GM04504 (cell line): Measurements from ENCODE around the gene GPRC6A.

ENCODE experiments used
- DNase-seq: peaks from one replicate; pipeline ENCODE4 v3.0.0-alpha.2; 2012; ENCODE audit warnings: low read depth

The GPRC6A gene

DNA sequence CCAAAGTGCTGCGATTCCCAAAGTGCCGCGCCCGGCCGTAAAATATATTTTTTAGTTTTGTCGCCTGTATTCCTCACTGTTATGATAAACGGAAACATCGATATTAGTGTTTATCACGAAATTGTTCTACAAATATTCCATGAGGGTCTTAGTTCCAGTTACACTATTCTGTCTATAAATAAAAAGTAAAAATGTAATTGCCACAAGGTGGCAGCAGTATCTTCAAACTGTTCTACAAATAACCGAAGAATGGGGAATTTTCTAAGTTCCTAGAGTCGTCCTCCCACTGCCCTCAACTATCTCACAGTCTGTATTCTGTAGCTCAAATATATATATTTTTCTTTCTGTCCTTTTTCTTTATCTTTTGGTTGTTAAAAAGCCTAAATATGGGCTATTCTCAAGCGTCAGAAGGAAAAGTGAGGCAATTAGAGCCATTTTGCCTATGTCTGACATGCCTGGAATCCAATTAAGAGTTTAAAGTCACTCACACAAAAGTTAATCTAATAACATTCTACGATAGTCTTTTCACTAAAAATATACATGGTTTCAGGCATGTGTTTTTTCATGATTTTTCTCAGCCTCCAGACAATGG lies 49.2 kb downstream of the GPRC6A start:
- no peak for DNase-seq

DNA sequence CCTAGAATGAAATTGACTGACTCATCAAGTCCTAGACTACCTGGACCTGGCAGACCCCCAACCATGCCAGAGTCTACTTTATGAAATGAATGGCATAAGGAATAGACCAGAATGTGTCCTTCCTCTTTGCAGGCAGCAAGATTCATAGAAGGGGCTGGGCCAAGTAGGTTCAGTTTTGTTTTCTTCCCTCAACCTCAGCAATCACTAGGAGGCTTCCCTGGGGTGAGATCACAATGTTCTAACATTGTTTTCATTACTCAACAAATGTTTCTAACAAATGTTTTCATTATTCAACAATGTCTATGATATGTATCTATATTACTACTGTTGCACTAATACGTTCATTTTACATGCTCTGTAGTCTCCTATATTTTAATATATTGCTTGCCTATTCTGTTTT lies 55.0 kb downstream of the GPRC6A start:
- no peak for DNase-seq

DNA sequence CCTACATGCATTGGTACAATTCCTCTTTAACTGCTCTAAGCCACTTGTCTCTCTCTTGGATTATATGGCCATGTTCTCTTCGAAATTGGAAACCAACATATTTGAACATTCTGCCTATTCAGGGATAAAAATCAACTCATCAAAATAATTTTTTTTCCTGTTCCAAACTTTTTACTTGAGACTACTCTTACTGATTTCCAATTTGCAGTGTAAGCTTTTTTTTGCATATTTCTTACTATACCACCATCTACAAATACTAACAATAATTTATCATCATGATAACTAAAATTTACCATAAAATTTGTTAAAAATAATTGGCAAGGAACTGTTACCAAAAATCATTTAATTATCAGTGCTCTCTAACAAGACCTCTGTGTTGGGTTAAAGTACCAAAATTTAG lies 56.4 kb downstream of the GPRC6A start:
- DNase-seq: no peak

DNA sequence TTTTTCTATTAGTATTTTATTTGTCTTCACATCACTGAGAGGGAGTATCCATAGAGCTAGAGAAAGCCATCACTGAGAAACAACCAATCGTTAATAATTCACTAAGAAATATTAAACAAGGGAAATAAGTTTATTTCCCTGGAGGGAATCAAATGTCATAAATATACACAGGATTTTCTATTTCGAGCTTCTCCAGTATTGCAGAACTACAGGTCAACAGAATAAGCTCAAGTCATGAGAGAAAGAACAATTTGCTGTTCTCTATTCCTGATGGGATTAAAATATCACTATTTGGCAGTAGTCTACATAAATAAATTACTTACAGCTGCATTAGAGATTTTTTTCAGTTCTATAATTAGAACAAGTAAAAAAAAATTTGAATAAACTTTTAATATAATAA lies 61.2 kb downstream of the GPRC6A start:
- DNase-seq: no peak

DNA sequence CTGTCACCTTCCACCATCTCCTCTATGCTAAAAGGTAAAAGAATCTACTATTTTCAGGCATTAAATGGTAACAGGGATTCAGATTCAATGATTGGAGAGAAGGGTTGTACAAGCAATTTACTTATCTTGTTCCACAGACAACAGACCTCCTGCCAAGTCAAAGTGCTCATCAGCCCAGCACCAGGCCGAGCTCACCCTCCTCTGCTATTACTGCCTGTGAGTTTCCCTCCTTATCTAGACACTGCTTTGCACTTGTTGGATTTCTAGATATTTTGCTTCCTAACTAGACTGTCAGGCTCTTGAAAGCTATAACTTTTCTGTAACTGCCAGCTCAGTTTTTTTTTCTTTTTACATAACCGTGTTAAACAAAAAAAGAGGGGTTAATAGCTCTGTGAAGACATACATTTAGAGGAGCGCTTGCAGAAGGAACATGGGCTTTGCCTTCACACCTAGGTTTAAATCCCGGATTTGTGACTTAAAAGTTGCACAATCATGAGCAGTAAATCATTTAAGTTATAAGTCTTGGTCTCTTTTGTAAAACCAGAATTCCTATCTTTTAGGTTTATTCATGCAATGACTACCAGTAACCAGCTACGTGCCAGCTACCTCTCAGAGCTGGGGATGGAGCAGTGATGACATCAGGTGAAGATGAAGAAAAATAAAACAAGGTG lies 62.2 kb downstream of the GPRC6A start:
- DNase-seq: no peak

DNA sequence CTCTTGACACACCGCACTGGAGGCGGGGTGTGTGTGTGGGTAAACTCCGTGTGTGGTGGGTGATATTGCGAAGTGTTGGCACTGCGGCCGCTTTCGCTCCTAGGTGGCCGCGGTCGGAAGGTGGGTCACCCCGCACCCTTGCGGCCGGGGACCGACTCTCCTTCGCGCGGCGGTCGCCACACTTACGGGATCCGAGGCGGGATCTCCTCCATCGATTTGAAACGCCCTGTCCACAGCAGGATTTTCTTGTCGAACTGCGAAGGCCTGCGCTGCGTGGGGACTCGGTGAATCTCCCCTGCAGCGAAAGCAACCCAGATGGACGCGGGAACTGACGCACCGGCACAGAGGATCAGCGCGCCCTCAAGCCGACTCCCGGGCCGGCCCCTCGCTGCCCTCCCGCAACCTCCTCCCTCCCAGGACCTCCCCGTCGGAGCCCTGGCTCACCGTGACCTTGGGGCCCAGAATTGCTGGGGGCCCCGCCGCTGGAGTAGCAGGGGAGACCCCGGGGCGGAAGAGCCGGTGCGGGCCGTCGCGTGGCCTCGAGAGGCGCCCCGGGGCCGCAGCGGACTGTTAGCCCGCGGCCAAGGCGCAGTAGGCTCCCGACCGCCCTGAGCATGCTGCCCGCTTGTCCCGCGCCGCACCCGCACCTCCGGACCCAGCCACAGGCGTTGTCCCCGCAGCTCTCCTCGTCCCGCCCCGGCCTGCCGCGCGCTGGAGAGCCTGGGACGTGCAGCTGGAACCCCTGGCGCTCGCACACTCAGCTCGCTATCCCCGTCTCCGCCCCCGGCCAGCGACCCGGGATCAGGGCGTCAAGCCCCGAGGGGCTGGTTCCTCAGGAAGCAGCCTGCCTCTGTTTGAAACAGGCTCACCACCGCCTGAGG lies 63.7 kb downstream of the GPRC6A start, which contains the start of gene FAM162B:
FAM162B (minus strand) TSS at position 759 of the 881 bp plus-strand sequence; CDS start at position 616, 143 bp downstream.
- no peak for DNase-seq

DNA sequence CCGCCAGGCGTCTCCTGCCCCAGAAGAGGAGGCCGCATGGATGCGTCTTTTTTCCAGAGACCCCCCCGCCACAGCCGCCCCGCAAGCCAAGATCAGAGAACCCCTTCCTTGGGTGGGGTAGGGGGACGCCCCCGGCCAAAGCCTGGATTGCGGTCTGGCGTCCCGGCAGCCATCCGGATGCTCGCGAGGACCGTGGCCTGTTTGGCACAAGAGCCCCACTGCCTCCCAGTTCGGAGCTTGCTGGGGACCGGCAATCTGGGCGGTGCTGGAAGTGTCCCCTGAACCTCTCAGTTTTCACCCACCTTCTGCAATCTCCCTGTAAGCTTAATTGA lies 64.3 kb downstream of the GPRC6A start:
- no peak for DNase-seq

DNA sequence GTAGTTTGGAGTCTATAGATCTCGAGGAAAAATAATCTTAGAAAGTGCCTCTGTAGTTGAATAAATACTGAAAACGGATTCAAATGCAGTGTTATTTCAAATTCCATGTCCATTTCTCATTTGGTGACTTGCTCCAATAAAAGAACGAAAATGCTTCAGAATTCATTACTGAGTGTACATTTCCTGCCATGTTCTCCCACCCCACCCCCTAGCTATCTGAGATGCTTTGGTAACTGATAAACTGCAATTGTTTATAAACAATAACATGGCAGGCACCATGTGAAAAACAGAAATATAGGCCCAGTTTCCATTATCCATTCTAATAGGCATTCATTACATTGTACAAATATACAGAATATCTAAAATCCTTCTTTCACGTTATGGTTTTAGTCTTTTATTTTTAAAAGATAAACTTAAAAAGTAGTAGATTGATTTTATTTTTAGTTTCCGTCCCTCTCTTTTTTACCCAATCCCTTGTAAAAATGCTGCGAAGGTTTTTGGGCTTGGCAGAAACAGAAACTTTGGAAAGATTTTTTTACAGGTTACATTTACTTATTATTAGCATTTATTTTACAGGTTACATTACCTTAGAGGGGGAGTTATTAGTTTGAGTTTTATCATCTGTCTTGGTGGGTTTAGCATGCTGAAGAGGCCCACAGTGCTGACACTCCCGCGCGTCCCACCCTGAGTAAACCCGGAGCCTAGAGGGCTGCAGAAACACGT lies 64.8 kb downstream of the GPRC6A start:
- no peak for DNase-seq

DNA sequence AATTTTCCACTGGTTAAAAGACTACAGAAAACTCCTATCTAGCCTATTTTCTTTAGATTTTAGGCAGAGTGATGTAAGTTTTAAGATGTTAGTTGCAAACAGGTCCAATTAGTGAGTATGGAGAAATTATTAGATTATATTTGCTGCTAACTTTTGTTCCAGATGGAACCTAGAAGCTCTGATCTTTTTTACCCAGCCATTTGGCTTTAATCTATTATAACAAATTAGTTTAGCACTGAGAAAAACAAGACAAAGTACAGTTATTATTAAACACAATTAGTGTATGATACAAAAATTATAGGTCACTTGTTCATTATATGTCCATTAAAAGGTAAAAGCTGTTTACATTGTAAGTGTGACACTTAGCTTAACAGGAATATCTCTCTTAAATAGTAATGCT lies 65.8 kb downstream of the GPRC6A start:
- no peak for DNase-seq

DNA sequence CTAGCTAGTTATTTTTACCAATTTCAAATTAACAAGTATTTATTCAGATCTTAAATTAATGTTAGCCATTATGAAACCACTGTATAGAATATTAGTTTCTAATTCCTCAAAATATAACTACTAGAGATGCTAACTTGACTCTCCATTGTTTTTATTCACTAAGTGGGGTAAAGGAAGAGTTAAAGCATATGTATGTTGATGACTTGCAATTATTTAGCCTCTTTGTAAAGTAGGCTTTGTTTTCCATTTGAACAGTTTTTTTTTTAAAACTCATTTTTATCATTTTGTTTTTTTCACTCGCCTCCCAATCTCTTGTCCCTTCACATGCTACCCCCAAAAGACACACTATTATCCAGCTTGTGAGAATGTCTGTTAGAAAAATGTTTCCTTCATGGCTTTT lies 66.6 kb downstream of the GPRC6A start:
- no peak for DNase-seq

DNA sequence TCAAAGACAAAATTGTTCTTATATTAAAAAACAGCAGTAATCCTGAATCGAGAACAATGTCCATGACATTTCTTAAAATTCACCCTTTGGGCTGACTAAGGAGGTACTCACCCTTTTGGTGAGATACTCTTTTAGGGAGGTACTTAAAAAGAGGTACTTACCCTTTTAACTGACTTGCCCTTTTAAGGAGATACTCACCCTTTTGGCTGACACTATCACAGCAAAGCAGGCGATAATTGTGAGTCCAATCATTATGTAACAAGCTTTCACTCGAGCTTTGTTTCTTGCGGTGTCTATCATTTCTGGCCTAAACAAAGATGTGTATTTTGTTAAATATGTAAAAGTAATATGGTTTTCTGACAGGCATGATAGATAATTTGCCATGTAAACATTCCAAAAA lies 67.1 kb downstream of the GPRC6A start:
- DNase-seq: no peak

DNA sequence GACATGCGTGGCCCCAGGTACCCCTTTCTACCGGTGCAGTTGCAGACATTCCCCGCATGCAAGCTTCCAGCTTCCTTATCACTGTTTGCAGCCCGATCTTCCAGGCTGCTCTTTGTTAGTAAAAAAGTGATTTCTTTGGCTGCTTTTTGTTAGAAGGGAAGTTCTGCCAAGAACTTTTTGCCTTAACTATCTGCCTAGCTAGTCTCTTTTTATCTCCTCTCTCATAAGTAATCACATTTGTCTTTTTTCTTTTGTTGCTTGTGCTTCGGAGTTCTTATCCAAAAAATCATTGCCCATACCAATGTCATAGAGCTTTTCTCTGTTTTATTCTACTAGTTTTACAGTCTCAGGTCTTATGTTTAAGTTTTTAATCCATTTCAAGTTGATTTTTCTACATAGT lies 83.7 kb downstream of the GPRC6A start:
- DNase-seq: no peak
